ENCODE results near the gene IGF1.
"Not testable (repeated sequence)": the region's sequence is repeated elsewhere in the genome, so short reads cannot be mapped to it uniquely, and the experiment has no call there.

IGF1 gene

DNA sequence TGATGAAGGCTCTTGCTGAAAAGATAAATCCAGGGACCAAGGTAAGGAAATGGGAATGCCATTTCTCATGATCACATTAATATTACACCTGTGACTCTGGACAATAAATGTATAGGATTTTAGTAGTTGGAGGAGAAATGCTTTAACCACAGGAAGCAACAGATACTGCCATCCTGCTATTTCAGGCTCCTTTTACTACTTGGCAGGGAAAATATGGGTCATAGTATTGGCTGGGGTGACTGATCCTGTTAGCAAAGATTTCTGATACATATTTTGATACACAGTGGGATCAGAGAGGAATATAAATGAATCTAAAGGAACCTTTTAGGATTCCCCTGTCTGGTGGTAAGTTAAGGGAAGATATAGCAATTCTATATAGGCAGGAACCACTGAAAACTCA, 115.0 kb downstream of the IGF1 start:
- Histone ChIP-seq H3K36me3 (ENCODE audit: insufficient read depth, low read length) (no peaks in the 10 kb centered on the region), H3K4me3 (ENCODE audit: low read depth in 1 of 2, low read length in 2 of 2) (no peak overlapping the region), H3K27ac (ENCODE audit: low read depth, low read length) (no peak overlapping the region), H3K4me1 (ENCODE audit: insufficient read depth, low read length) (no peaks in the 10 kb centered on the region), H3K9me3 (ENCODE audit: low read length) (no peaks in the 10 kb centered on the region), H3K9ac (ENCODE audit: low read length) (no peak overlapping the region), H3K27me3 (ENCODE audit: control insufficient read depth in 1 of 2, insufficient read depth in 2 of 2, low read length in 2 of 2) (no peaks in the 10 kb centered on the region)

DNA sequence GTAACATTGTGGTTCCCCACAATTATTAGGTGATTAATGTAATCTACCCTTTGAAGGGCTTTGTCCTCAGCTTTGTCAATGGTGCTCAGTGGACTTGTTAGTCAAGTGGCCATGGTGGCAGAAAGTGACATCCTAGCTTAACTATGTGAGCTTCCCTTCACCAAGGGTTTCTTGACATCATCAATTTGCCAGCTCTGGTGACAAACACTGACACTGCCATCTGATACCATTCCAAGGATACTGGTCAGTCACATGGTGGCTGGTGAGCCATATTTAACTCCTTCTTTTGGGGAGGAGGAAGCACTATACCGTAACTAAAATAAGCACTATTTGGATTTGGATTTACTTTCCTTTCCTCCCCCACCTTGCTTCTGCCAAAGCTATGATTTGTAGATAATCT, 115.7 kb downstream of the IGF1 start:
- Histone ChIP-seq H3K36me3 (ENCODE audit: insufficient read depth, low read length) (no peaks in the 10 kb centered on the region), H3K27me3 (ENCODE audit: control insufficient read depth in 1 of 2, insufficient read depth in 2 of 2, low read length in 2 of 2) (no peaks in the 10 kb centered on the region), H3K9ac (ENCODE audit: low read length) (no peak overlapping the region), H3K4me3 (ENCODE audit: low read depth in 1 of 2, low read length in 2 of 2) (no peak overlapping the region), H3K27ac (ENCODE audit: low read depth, low read length) (no peak overlapping the region), H3K9me3 (ENCODE audit: low read length) (no peaks in the 10 kb centered on the region), H3K4me1 (ENCODE audit: insufficient read depth, low read length) (no peaks in the 10 kb centered on the region)

DNA sequence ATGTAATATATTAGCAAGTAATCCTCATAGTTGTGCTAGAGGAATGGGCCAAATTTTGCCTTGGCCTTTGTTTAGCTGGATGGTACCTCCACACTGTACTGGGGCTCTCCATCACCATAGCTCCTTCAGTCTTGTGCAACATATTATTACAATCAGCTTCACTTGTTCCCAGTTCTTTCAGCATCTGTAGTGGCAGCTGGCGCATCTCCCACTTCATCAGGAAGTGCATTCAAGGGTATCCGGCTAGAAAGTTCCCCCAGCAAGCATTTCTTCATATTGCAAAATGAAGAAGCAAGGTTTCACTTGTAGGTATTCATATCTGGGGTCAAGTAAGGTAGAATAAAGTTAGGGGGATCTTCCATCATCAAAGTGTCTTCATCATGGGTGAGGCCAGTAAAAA, 123.7 kb downstream of the IGF1 start:
- H3K4me3 ChIP-seq (ENCODE audit: low read depth in 1 of 2, low read length in 2 of 2), result no peak overlapping the region
- H3K9ac ChIP-seq (ENCODE audit: low read length), result no peak overlapping the region
- no peaks in the 10 kb centered on the region for H3K9me3 ChIP-seq (ENCODE audit: low read length)
- no peaks in the 10 kb centered on the region for H3K36me3 ChIP-seq (ENCODE audit: insufficient read depth, low read length)
- H3K4me1 ChIP-seq (ENCODE audit: insufficient read depth, low read length), result no peaks in the 10 kb centered on the region
- H3K27ac ChIP-seq (ENCODE audit: low read depth, low read length), result no peak overlapping the region
- H3K27me3 ChIP-seq (ENCODE audit: control insufficient read depth in 1 of 2, insufficient read depth in 2 of 2, low read length in 2 of 2), result no peaks in the 10 kb centered on the region

DNA sequence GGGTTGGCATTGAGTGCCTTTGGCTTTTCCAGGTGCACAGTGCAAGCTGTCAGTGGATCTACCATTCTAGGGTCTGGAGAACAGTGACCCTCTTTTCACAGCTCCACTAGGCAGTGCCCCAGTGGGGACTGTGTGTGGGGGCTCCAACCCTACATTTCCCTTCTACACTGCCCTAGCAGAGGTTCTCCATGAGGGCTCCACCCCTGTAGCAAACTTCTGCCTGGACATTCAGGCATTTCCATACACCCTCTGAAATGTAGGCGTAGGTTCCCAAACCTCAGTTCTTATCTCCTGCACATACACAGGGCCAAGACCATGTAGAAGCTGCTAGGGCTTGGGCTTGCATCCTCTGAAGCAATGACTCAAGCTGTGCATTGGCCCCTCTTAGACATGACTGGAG, 126.1 kb downstream of the IGF1 start:
- not testable (repeated sequence) for H3K27me3 ChIP-seq (ENCODE audit: control insufficient read depth in 1 of 2, insufficient read depth in 2 of 2, low read length in 2 of 2); H3K4me1 ChIP-seq (ENCODE audit: insufficient read depth, low read length); H3K27ac ChIP-seq (ENCODE audit: low read depth, low read length); H3K9ac ChIP-seq (ENCODE audit: low read length); H3K9me3 ChIP-seq (ENCODE audit: low read length); H3K4me3 ChIP-seq (ENCODE audit: low read depth in 1 of 2, low read length in 2 of 2); H3K36me3 ChIP-seq (ENCODE audit: insufficient read depth, low read length)

DNA sequence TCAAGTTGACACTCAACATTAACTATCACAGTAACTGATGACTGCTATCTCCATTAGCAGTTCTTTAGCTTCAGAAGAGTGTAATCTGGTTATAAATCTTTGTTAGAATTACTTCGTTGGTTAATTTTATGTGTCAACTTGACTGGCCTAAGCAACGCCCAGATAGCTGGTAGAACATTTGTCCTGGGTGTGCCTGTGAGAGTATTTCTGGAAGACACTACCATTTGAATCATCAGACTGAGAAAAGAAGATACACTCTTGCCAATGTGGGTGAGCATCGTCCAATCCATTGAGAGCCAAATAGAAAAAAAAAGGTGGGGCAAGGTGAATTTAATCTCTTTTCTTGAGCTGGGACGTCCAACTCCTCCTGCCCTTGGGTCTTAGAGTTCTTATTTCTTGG, 129.0 kb downstream of the IGF1 start:
- Histone ChIP-seq H3K36me3 (ENCODE audit: insufficient read depth, low read length) (no peaks in the 10 kb centered on the region), H3K27ac (ENCODE audit: low read depth, low read length) (no peak overlapping the region), H3K4me1 (ENCODE audit: insufficient read depth, low read length) (peaks cover 11% of the 10 kb centered on the region), H3K9me3 (ENCODE audit: low read length) (no peaks in the 10 kb centered on the region), H3K27me3 (ENCODE audit: control insufficient read depth in 1 of 2, insufficient read depth in 2 of 2, low read length in 2 of 2) (no peaks in the 10 kb centered on the region), H3K4me3 (ENCODE audit: low read depth in 1 of 2, low read length in 2 of 2) (no peak overlapping the region), H3K9ac (ENCODE audit: low read length) (no peak overlapping the region)

DNA sequence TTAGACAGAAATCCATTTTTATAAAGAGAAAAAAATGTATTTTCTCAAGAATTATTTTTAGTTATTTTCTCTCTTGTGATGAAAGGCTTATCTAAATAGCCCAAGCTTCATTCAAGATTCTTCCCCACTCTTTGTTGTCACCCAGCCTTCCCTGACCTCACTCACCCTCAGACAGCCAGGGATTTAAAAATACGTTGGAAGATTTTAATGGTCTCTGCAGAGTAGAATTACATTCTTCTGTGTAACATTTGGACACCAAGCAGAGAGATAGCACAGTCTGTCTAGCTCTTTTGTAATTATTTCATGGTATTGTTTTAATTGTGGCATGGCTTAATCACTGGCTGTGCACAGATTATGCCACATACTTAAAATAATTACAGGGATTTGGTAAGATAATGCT, 130.3 kb downstream of the IGF1 start:
- no peaks in the 10 kb centered on the region for H3K27me3 ChIP-seq (ENCODE audit: control insufficient read depth in 1 of 2, insufficient read depth in 2 of 2, low read length in 2 of 2)
- no peak overlapping the region for H3K9ac ChIP-seq (ENCODE audit: low read length)
- no peaks in the 10 kb centered on the region for H3K36me3 ChIP-seq (ENCODE audit: insufficient read depth, low read length)
- peaks cover 11% of the 10 kb centered on the region for H3K4me1 ChIP-seq (ENCODE audit: insufficient read depth, low read length)
- H3K4me3 ChIP-seq (ENCODE audit: low read depth in 1 of 2, low read length in 2 of 2), result no peak overlapping the region
- H3K9me3 ChIP-seq (ENCODE audit: low read length), result no peaks in the 10 kb centered on the region
- no peak overlapping the region for H3K27ac ChIP-seq (ENCODE audit: low read depth, low read length)

DNA sequence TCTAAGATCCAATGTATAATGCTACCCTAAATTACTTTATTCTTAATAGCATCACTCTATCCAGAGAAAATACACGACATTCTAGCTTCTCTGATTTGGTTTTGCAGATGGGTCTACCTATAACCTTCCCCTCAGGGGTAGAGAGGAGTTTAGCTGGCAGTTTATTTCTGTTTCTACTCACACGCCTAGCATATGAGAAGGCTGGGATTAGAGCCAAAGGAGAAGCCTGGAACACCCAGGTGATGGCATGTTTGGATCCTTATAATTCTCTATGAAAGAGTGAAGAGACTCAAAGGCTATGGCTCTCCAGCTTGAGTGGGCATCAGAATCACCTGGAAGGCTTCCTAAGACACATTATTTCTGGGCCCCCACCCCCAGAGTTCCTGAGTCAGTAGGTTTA, 131.3 kb downstream of the IGF1 start:
- Histone ChIP-seq H3K36me3 (ENCODE audit: insufficient read depth, low read length) (no peaks in the 10 kb centered on the region), H3K9ac (ENCODE audit: low read length) (no peak overlapping the region), H3K27me3 (ENCODE audit: control insufficient read depth in 1 of 2, insufficient read depth in 2 of 2, low read length in 2 of 2) (no peaks in the 10 kb centered on the region), H3K4me1 (ENCODE audit: insufficient read depth, low read length) (peaks cover 11% of the 10 kb centered on the region), H3K4me3 (ENCODE audit: low read depth in 1 of 2, low read length in 2 of 2) (no peak overlapping the region), H3K27ac (ENCODE audit: low read depth, low read length) (no peak overlapping the region), H3K9me3 (ENCODE audit: low read length) (no peaks in the 10 kb centered on the region)

DNA sequence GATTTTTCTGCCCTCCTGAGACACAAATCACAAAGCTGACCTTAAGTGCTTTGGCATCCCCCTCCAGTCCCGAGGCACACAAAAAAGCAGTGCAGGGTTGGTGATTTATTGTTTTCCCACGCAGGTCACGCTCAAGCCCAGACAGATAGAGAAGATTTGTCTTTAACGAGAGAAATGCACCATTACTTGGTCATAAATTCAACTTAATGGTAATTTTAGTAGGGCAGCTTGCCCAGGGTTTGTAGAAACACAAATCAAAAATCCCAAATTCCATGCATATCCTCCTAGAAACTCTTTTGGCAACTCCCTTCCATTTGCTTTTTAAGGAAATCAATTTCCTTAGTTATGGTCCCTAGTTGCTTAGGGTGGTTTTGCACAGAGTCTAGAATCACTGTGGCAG, 132.6 kb downstream of the IGF1 start:
- Histone ChIP-seq H3K27me3 (ENCODE audit: control insufficient read depth in 1 of 2, insufficient read depth in 2 of 2, low read length in 2 of 2) (no peaks in the 10 kb centered on the region), H3K4me3 (ENCODE audit: low read depth in 1 of 2, low read length in 2 of 2) (no peak overlapping the region), H3K4me1 (ENCODE audit: insufficient read depth, low read length) (peaks cover 11% of the 10 kb centered on the region), H3K9ac (ENCODE audit: low read length) (no peak overlapping the region), H3K9me3 (ENCODE audit: low read length) (no peaks in the 10 kb centered on the region), H3K27ac (ENCODE audit: low read depth, low read length) (no peak overlapping the region), H3K36me3 (ENCODE audit: insufficient read depth, low read length) (no peaks in the 10 kb centered on the region)

Measured in muscle layer of colon (tissue), 2 donors.